ENCODE measurements around the gene AIF1L. TPM values are rescaled to one million over a fixed set of nuclear protein-coding genes. Genes with fewer than 3 reads are reported as not detected.

The AIF1L gene
- polyA plus RNA-seq, 2 donors, result 59.3 to 184 TPM

DNA sequence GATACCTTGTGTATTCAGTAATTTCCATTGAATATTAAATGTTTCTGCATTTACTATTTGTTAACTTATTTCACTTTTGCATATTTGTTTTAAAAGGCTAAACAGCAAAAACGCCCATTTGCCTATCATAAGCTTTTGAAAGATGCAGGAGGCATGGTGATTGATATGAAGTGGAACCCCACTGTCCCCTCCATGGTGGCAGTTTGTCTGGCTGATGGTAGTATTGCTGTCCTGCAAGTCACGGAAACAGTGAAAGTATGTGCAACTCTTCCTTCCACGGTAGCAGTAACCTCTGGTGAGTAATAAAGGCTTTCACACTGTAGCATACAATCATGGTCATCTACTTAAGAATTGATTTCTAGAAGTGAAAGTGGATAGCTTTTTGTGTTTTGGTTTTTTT lies 32.9 kb downstream of the AIF1L start:
- peaks cover 9 to 13% of the 10 kb centered on the region in 2 donors for H3K36me3 ChIP-seq (ENCODE audit: control insufficient read depth in 2 of 2, insufficient read depth in 2 of 2, low read length in 1 of 2)
- H3K9me3 ChIP-seq (ENCODE audit: control insufficient read depth in 2 of 2, insufficient read depth in 1 of 2, low read depth in 1 of 2, low read length in 1 of 2), result no peaks in the 10 kb centered on the region
- 79 to 85% methylated on average over 3 of the region's 3 CpGs for WGBS, 2 donors
- H3K4me3 ChIP-seq (ENCODE audit: low read depth in 1 of 2, low read length in 2 of 2), result no peak overlapping the region
- no peaks in the 10 kb centered on the region for H3K27me3 ChIP-seq (ENCODE audit: control insufficient read depth in 1 of 2, insufficient read depth in 2 of 2, low read length in 2 of 2)
- H3K27ac ChIP-seq (ENCODE audit: low read depth in 2 of 2, low read length in 1 of 2), result no peak overlapping the region
- H3K4me1 ChIP-seq (ENCODE audit: control insufficient read depth in 2 of 2, insufficient read depth in 2 of 2, low read length in 1 of 2), result peaks cover 0 to 2% of the 10 kb centered on the region in 2 donors

DNA sequence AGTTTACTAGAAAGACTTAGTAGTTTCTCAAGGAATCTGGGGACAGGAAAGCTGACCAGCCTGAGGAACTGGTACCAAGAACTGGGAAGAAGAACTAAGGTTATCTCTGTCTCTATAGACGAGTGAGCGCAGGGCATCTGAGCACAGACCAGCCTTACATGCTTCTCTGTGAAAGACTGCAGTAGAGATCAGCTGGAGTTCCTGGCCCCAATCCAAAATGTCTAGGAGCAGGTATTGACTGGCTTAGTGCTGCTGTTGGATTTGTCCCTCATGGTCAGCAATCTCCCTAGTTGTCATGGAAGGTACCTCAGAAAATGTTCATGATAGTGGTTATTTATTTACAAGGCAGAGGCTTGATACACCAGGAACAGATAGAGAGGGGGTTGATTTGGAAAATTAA lies 42.3 kb downstream of the AIF1L start:
- H3K9me3 ChIP-seq (ENCODE audit: control insufficient read depth in 2 of 2, insufficient read depth in 1 of 2, low read depth in 1 of 2, low read length in 1 of 2), result no peaks in the 10 kb centered on the region
- WGBS, 2 donors, result 83 to 98% methylated on average over 2 of the region's 2 CpGs
- H3K27me3 ChIP-seq (ENCODE audit: control insufficient read depth in 1 of 2, insufficient read depth in 2 of 2, low read length in 2 of 2), result no peaks in the 10 kb centered on the region
- H3K4me3 ChIP-seq (ENCODE audit: low read depth in 1 of 2, low read length in 2 of 2), result no peak overlapping the region
- H3K27ac ChIP-seq (ENCODE audit: low read depth in 2 of 2, low read length in 1 of 2), result no peak overlapping the region
- H3K36me3 ChIP-seq (ENCODE audit: control insufficient read depth in 2 of 2, insufficient read depth in 2 of 2, low read length in 1 of 2), result peaks cover 26 to 33% of the 10 kb centered on the region in 2 donors
- H3K4me1 ChIP-seq (ENCODE audit: control insufficient read depth in 2 of 2, insufficient read depth in 2 of 2, low read length in 1 of 2), result no peaks in the 10 kb centered on the region

DNA sequence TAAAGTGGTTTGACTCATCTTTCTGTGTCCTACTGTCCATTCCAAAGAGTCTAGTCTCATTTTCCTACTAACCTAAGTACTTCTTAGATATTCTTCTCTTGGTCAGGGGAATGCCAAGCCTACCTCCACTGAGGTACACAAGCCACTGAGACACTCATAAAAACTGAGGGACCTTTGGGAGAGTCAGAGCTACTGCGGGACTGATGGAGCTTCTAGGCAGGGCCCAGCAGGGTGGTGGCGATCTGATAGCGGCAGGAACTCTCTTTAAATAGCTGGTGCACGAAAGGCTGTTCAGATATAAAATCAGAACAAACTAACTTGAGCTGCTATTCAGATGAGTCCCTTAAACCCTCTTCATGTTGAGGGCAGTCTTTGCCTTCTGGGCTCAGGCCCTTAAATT lies 43.8 kb downstream of the AIF1L start:
- no peaks in the 10 kb centered on the region for H3K9me3 ChIP-seq (ENCODE audit: control insufficient read depth in 2 of 2, insufficient read depth in 1 of 2, low read depth in 1 of 2, low read length in 1 of 2)
- no peak overlapping the region for H3K4me3 ChIP-seq (ENCODE audit: low read depth in 1 of 2, low read length in 2 of 2)
- peaks cover 23 to 33% of the 10 kb centered on the region in 2 donors for H3K36me3 ChIP-seq (ENCODE audit: control insufficient read depth in 2 of 2, insufficient read depth in 2 of 2, low read length in 1 of 2)
- no peaks in the 10 kb centered on the region for H3K4me1 ChIP-seq (ENCODE audit: control insufficient read depth in 2 of 2, insufficient read depth in 2 of 2, low read length in 1 of 2)
- WGBS, 2 donors, result 94 to 96% methylated on average over 4 of the region's 4 CpGs
- no peaks in the 10 kb centered on the region for H3K27me3 ChIP-seq (ENCODE audit: control insufficient read depth in 1 of 2, insufficient read depth in 2 of 2, low read length in 2 of 2)
- H3K27ac ChIP-seq (ENCODE audit: low read depth in 2 of 2, low read length in 1 of 2), result no peak overlapping the region

DNA sequence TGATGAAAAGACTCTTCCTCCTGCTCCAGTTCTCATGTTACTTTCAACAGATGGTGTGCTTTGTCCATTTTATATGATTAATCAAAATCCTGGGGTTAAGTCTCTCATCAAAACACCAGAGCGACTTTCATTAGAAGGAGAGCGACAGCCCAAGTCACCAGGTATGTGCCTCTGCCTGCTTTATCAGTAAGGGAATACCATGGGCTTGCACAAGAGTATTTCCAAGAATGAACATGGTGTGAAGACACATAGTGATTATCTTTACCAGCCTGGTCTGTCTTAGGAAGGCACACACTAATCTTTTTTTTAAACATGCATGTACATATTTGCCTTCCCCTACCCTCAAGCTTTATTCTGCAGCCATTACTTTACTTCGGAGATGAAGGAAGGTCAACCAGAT lies 44.2 kb downstream of the AIF1L start:
- no peaks in the 10 kb centered on the region for H3K9me3 ChIP-seq (ENCODE audit: control insufficient read depth in 2 of 2, insufficient read depth in 1 of 2, low read depth in 1 of 2, low read length in 1 of 2)
- 93 to 95% methylated on average over 3 of the region's 3 CpGs for WGBS, 2 donors
- peaks cover 26 to 36% of the 10 kb centered on the region in 2 donors for H3K36me3 ChIP-seq (ENCODE audit: control insufficient read depth in 2 of 2, insufficient read depth in 2 of 2, low read length in 1 of 2)

DNA sequence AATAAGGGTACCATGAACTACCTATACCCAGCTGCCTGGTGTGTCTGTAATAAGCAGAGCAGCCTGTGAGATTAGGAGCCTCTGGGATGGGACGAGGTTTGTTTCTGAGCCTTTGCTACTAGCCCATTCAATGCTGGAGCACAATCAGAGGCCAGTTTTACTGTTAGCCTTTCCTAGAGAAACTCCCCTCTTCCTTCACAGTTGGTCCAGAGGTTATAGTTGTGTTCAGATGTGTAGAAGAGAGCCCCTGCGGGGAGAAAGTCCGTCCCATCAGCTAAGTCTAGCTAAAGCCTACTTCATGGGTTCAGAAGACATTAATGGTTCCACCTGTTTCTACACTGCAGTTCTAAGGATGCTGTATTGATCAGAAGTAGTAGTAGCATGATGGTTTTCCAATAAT lies 45.8 kb downstream of the AIF1L start:
- WGBS, 2 donors, result 97 to 98% methylated on average over 3 of the region's 3 CpGs
- H3K27ac ChIP-seq (ENCODE audit: low read depth in 2 of 2, low read length in 1 of 2), result no peak overlapping the region
- peaks cover 21 to 33% of the 10 kb centered on the region in 2 donors for H3K36me3 ChIP-seq (ENCODE audit: control insufficient read depth in 2 of 2, insufficient read depth in 2 of 2, low read length in 1 of 2)
- H3K9me3 ChIP-seq (ENCODE audit: control insufficient read depth in 2 of 2, insufficient read depth in 1 of 2, low read depth in 1 of 2, low read length in 1 of 2), result no peaks in the 10 kb centered on the region
- H3K4me3 ChIP-seq (ENCODE audit: low read depth in 1 of 2, low read length in 2 of 2), result no peak overlapping the region
- no peaks in the 10 kb centered on the region for H3K4me1 ChIP-seq (ENCODE audit: control insufficient read depth in 2 of 2, insufficient read depth in 2 of 2, low read length in 1 of 2)
- H3K27me3 ChIP-seq (ENCODE audit: control insufficient read depth in 1 of 2, insufficient read depth in 2 of 2, low read length in 2 of 2), result no peaks in the 10 kb centered on the region

More for the DNA sequence above, 44.2 kb downstream of the AIF1L start:
- H3K27ac ChIP-seq (ENCODE audit: low read depth in 2 of 2, low read length in 1 of 2), result no peak overlapping the region
- H3K4me1 ChIP-seq (ENCODE audit: control insufficient read depth in 2 of 2, insufficient read depth in 2 of 2, low read length in 1 of 2), result no peaks in the 10 kb centered on the region
- H3K4me3 ChIP-seq (ENCODE audit: low read depth in 1 of 2, low read length in 2 of 2), result no peak overlapping the region
- no peaks in the 10 kb centered on the region for H3K27me3 ChIP-seq (ENCODE audit: control insufficient read depth in 1 of 2, insufficient read depth in 2 of 2, low read length in 2 of 2)

DNA sequence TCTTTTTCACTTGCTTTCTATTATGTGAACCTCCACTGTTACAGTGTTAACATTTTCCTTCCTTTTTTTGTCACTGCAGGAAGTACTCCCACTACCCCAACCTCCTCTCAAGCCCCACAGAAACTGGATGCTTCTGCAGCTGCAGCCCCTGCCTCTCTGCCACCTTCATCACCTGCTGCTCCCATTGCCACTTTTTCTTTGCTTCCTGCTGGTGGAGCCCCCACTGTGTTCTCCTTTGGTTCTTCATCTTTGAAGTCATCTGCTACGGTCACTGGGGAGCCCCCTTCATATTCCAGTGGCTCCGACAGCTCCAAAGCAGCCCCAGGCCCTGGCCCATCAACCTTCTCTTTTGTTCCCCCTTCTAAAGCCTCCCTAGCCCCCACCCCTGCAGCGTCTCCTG lies 47.9 kb downstream of the AIF1L start:
- no peak overlapping the region for H3K27ac ChIP-seq (ENCODE audit: low read depth in 2 of 2, low read length in 1 of 2)
- no peak overlapping the region for H3K4me3 ChIP-seq (ENCODE audit: low read depth in 1 of 2, low read length in 2 of 2)
- H3K36me3 ChIP-seq (ENCODE audit: control insufficient read depth in 2 of 2, insufficient read depth in 2 of 2, low read length in 1 of 2), result peaks cover 26 to 37% of the 10 kb centered on the region in 2 donors
- no peaks in the 10 kb centered on the region for H3K27me3 ChIP-seq (ENCODE audit: control insufficient read depth in 1 of 2, insufficient read depth in 2 of 2, low read length in 2 of 2)
- H3K4me1 ChIP-seq (ENCODE audit: control insufficient read depth in 2 of 2, insufficient read depth in 2 of 2, low read length in 1 of 2), result no peaks in the 10 kb centered on the region
- no peaks in the 10 kb centered on the region for H3K9me3 ChIP-seq (ENCODE audit: control insufficient read depth in 2 of 2, insufficient read depth in 1 of 2, low read depth in 1 of 2, low read length in 1 of 2)
- WGBS, 2 donors, result 81 to 82% methylated on average over 3 of the region's 3 CpGs

DNA sequence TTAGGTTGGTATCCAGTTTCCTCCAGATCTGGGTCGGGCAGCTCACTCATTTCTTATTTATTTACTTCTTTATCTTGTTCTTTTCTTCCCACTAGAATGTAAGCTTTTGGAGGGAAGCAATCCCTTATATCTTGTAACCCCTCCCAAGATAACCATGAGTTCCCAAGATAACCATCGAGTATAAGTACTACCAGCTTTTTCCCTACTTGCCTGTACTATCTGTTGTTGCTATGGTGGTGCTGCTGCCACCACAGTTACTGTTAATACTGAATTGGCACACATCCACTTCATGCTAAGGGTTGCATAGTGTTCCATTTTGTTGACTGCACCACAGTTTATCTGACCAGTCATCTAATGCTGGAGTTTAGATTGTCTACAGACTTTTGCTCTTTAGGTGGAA lies 48.9 kb downstream of the AIF1L start:
- no peaks in the 10 kb centered on the region for H3K4me1 ChIP-seq (ENCODE audit: control insufficient read depth in 2 of 2, insufficient read depth in 2 of 2, low read length in 1 of 2)
- WGBS, 2 donors, result 80 to 83% methylated on average over 2 of the region's 2 CpGs
- H3K27me3 ChIP-seq (ENCODE audit: control insufficient read depth in 1 of 2, insufficient read depth in 2 of 2, low read length in 2 of 2), result no peaks in the 10 kb centered on the region
- H3K4me3 ChIP-seq (ENCODE audit: low read depth in 1 of 2, low read length in 2 of 2), result no peak overlapping the region
- no peaks in the 10 kb centered on the region for H3K9me3 ChIP-seq (ENCODE audit: control insufficient read depth in 2 of 2, insufficient read depth in 1 of 2, low read depth in 1 of 2, low read length in 1 of 2)
- no peak overlapping the region for H3K27ac ChIP-seq (ENCODE audit: low read depth in 2 of 2, low read length in 1 of 2)
- peaks cover 31 to 38% of the 10 kb centered on the region in 2 donors for H3K36me3 ChIP-seq (ENCODE audit: control insufficient read depth in 2 of 2, insufficient read depth in 2 of 2, low read length in 1 of 2)

DNA sequence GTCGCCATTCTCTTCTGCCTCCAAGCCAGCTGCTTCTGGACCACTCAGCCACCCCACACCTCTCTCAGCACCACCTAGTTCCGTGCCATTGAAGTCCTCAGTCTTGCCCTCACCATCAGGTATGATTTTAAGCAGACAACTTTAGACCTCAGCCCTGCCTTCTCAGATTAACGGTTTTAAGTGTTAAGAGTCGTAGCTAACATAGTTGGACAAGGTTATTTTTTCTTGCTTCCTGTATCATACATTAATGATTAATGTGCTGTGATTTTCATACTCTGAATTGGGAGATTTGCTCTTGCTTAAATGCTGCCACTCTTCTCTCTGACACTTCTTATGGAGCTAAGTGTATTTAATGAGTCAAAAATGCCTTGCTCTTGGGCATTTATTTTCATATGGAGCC lies 49.9 kb downstream of the AIF1L start:
- Histone ChIP-seq H3K4me3 (ENCODE audit: low read depth in 1 of 2, low read length in 2 of 2) (no peak overlapping the region), H3K27ac (ENCODE audit: low read depth in 2 of 2, low read length in 1 of 2) (no peak overlapping the region), H3K27me3 (ENCODE audit: control insufficient read depth in 1 of 2, insufficient read depth in 2 of 2, low read length in 2 of 2) (no peaks in the 10 kb centered on the region), H3K9me3 (ENCODE audit: control insufficient read depth in 2 of 2, insufficient read depth in 1 of 2, low read depth in 1 of 2, low read length in 1 of 2) (no peaks in the 10 kb centered on the region), H3K4me1 (ENCODE audit: control insufficient read depth in 2 of 2, insufficient read depth in 2 of 2, low read length in 1 of 2) (no peaks in the 10 kb centered on the region), H3K36me3 (ENCODE audit: control insufficient read depth in 2 of 2, insufficient read depth in 2 of 2, low read length in 1 of 2) (peaks cover 33 to 34% of the 10 kb centered on the region in 2 donors)
- 94 to 96% methylated on average over 4 of the region's 4 CpGs for WGBS, 2 donors

DNA sequence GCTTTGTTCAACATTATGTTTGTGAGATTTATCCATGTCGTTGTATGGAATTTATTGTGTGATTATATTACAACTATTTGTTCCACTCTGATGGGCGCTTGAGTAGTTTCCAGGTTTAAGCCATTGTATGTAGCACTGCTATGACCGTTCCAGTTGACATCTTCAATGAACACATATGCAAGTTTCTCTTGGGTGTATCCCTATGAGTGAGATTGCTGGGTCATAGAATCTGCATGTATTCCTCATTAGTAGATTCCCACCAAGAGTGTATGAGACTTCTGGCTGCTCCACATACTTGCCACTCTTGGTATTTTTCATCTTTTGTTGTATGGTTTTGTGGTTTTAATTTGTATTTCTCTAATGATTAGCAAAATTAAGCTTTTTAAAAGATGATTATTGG lies 51.9 kb downstream of the AIF1L start:
- H3K4me3 ChIP-seq (ENCODE audit: low read depth in 1 of 2, low read length in 2 of 2), result no peak overlapping the region
- no peaks in the 10 kb centered on the region for H3K4me1 ChIP-seq (ENCODE audit: control insufficient read depth in 2 of 2, insufficient read depth in 2 of 2, low read length in 1 of 2)
- H3K27ac ChIP-seq (ENCODE audit: low read depth in 2 of 2, low read length in 1 of 2), result no peak overlapping the region
- H3K27me3 ChIP-seq (ENCODE audit: control insufficient read depth in 1 of 2, insufficient read depth in 2 of 2, low read length in 2 of 2), result no peaks in the 10 kb centered on the region
- WGBS, 2 donors, result 84 to 88% methylated on average over 3 of the region's 3 CpGs
- H3K9me3 ChIP-seq (ENCODE audit: control insufficient read depth in 2 of 2, insufficient read depth in 1 of 2, low read depth in 1 of 2, low read length in 1 of 2), result no peaks in the 10 kb centered on the region
- peaks cover 27 to 32% of the 10 kb centered on the region in 2 donors for H3K36me3 ChIP-seq (ENCODE audit: control insufficient read depth in 2 of 2, insufficient read depth in 2 of 2, low read length in 1 of 2)

DNA sequence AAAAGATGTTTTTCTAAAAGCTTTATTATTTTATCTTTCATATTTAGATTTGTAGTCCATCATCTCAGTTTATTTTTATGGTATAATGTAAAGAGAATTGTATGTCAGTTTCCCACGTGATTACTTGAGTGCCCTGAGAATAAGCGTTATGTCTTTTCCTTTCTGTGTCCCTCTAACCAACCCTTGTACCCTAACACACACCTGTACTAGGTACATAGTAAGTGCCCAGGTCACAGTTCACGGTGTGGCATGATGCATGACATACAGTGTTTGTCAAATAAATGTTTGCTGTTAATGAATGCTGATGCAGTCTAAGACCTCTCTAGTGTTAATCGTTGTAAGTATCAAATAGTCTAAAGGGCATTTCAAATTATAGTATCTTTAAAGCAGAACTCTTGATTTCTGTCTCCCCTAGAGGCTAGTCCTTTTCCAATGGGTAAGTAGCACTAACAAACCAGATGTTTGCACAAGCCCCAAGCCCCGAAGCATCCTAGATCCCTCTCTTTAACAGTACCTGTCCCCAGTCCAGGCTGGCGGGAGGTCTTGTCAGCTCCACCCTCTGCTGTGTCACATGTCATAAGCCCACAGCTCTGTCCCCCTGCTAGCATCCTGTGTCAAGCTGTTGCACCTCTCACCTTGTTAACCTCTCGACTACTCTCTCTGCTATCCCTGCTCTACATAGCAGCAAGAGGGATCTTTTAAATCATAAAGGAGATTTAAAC lies 52.8 kb downstream of the AIF1L start:
- no peaks in the 10 kb centered on the region for H3K9me3 ChIP-seq (ENCODE audit: control insufficient read depth in 2 of 2, insufficient read depth in 1 of 2, low read depth in 1 of 2, low read length in 1 of 2)
- no peak overlapping the region for H3K4me3 ChIP-seq (ENCODE audit: low read depth in 1 of 2, low read length in 2 of 2)
- H3K4me1 ChIP-seq (ENCODE audit: control insufficient read depth in 2 of 2, insufficient read depth in 2 of 2, low read length in 1 of 2), result no peaks in the 10 kb centered on the region
- no peak overlapping the region for H3K27ac ChIP-seq (ENCODE audit: low read depth in 2 of 2, low read length in 1 of 2)
- H3K27me3 ChIP-seq (ENCODE audit: control insufficient read depth in 1 of 2, insufficient read depth in 2 of 2, low read length in 2 of 2), result no peaks in the 10 kb centered on the region
- WGBS, 2 donors, result 78 to 82% methylated on average over 7 of the region's 7 CpGs
- H3K36me3 ChIP-seq (ENCODE audit: control insufficient read depth in 2 of 2, insufficient read depth in 2 of 2, low read length in 1 of 2), result peaks cover 29 to 35% of the 10 kb centered on the region in 2 donors
